NCI-H82 treated with DMSO at 0.1 percent for 48 hours (cell line): Measurements from ENCODE around the gene SGMS1.
"Not testable (repeated sequence)": the region's sequence is repeated elsewhere in the genome, so short reads cannot be mapped to it uniquely, and the experiment has no call there.

Experiments used
- DNase-seq: peaks from one replicate; lab custom pipeline; 2025; ENCODE audit not compliant: unreplicated experiment; lab: John Stamatoyannopoulos, UW

The SGMS1 gene

DNA sequence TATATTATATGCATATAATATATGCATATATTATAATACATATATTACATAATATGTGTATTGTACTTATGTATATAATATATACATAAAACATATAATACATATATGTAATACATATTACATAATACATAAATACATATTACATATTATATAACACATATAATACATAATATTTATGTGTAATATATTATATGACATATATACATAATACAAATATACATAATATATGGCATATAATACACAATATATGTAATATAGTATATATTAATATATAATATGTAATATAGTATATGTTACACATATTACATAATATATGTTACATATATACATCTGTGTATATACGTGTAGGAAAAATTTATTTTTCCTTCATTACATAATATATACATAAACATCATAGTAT is 63.4 kb downstream of the SGMS1 start:
- DNase-seq, result no peak

DNA sequence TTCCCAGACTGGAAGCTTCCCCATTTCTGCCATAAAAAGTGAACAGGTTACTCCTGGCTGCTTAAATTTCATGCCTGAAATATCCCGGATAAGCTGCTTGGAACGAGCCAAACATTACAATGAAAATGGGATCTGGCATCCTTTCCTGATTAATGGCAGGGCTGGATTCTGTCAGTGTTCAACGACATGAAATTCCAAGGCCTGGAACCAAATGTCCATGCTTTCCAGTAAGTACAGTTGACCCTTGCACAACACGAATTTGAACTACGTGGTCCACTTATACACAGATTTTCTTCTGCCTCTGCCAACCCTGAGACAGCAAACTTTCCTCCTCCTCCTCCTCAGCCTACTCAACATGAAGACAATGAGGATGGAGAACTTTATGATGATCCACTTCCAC is 65.4 kb downstream of the SGMS1 start:
- no peak for DNase-seq

DNA sequence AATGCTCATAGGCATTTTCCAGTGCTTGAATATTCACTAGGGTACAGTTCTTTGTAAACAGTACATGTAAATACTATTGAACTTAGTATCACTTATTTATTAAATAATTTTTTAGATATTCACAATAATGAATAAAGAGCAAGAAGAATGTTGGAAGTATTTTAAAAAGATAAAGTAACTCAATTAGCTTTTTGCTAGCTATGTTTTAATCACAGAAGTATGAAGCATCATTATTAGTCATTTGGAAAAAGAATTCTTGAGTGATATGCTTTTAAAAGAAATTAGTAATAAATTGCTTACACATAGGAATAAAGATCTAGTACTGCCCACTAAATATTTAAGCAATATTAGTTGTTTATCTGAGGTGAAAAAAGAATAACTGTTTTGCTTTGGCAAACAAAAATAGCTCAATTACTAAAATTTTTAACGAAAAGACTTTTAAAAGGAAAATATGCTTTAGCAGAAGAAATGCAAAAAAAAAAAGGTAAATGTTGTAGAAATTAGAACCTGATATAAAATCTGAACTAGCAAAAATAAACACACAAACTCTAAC is 66.5 kb downstream of the SGMS1 start:
- no peak for DNase-seq

DNA sequence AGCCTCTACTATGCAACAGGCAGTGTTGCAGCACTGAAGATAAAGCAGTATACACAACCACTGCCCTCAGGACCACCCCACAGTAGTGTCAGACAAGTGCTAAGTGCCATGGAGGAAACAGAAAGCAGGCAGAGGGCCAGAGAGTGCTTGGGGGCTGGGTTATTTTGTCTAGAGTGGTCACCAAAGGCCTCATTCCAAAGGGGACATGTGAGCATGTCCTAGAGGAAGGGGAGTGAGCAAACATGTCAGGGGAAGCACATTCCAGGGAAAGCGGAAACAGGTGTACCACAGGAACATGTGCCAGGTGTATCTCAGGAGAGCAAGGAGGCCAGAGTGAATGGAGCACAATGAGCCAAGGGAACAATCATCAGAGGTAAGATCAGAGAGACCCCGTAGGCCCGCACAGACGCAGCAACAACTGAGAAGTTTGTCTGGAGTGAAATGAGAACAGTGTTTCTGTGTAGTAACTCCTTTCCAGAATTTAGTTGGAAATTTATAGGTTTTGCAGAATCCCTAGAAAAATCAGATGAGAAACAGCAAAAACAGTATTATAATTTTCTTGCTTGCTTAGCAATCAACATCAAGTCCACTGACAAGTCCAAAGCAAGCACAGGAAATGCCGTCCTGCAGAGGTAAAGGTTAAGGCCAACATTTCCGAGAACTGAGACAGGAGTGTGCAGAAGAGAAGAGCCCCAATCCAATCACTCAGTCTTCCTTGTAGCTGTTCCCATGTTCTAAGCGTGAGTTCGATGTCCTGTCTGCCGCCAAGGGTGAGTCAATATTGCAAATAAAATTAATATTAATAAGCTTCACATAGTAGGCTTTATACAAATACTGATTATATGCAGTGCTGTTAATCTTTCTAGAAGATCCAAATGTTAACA is 67.3 kb downstream of the SGMS1 start:
- no peak for DNase-seq

DNA sequence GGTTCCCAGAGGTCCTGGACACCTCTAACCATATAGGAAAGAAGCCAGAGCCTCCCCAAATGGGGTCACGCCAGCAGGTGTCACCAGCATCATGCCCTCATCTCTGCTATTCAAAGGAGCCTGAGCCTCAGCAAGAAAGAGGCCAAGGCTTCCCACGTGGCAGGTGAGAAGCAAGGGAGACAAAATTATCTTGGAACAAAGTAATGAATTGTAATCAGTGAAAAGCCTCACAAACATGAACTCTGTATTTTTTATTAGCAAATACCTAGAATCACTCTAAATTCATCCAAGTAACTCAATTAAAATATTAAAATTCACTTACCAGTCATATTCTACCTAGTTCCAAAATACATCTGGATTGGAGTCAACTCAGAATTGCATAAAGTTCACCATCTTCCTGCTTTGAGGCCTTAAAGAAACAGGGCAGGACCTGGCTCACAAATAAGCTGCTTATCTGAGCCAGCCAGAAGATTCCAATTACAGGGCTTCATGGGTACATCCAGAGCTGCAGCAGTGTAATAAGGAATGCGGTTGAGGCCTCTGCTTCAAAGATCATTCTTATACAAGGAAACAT is 68.7 kb downstream of the SGMS1 start:
- no peak for DNase-seq

DNA sequence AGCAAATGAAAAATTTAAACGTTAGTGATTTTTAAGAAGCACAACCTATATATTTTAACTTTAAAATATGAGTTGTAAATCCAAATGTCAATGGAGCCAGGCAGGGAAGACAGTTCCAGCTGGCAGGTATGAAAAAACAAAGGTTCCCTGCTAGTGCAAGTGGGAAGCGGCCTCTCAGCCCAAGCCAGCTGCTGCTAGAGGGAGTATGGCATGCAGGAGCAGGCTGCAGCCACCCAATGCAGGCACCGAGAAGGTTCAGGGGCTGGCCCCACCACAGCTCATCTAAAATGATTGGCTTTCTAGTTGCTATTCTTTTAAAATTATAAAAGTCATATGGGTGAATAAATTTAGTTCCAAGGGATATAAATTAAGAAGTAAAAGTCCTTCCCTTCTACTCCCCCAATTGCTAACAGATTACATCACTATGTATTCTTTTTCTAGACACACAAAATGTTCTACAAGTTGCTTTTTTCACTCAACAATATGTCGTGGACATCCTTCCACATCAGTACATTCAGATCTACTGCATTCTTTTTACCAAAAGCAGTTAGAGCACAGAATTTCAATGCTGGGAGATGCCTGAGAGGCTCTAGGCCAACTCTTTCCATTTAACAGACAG is 69.3 kb downstream of the SGMS1 start:
- DNase-seq, result no peak

DNA sequence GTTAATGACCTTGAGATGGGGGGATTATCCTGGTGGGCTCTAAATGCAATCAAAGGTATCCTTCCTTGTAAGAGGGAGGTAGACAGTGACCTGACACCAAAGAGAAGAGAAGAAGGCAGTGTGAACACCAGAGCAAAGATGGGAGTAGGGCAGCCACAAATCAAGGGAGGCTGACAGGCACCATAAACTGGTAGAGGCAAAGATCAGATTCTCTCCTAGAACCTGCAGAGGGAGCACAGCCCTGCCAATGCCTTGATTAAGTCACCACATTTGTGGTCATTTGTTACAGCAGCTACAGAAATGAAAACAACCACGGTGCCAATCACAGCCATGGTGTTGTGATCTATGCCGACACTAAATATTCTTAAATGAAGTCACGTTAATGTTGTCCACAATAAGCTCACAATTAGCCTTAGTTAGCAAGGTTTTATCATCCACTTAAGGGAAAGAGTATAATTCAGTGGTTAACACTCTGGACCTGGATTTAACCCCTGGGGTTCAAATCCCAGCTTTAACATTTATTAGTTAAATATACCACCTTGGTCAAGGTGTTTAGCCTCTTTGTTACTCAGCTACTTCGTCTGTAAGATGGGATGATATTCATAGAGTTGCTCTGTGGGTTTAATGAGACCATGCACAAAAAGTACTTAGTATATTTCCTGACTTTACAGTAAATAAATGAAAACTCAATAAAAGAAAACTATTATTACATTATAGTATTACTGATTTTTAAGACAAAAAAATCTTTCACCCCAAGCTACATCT is 70.8 kb downstream of the SGMS1 start:
- DNase-seq, result no peak

DNA sequence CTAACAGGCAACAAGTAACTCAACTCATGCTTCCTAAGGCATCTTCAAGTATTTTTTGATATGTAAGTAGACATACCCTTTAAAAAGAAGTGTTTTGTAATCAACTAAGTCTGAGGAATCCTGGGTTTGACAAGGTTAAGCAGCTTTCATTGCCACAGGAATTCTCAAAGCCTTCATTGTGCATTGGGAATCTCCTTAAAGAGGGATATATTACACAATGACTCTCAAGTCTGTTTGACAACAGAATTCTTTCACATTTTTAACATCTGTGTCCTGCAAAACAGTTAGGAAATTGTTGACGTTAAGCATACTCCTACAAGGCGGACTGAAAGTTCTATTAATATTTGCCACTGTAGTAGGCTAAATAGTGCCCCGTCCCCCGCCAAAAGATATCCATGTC is 71.4 kb downstream of the SGMS1 start:
- no peak for DNase-seq

DNA sequence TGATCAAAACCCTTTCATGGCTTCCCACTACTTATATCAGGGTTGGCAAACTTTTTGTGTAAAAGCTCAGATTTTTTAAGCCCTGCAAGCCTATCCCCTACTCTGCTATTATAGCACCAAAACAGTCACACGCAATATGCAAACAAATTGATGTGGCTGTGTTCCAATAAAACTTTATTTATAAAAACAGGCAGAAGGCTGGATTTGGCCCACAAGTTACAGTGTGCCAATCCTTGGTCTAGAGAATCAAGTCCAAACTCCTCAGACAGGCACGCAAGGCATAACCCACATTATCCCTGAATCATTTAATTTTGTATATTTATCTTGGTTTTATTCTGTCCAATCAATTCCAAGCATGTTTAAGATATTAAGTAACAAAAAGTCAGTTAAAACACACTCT is 71.9 kb downstream of the SGMS1 start:
- no peak for DNase-seq

DNA sequence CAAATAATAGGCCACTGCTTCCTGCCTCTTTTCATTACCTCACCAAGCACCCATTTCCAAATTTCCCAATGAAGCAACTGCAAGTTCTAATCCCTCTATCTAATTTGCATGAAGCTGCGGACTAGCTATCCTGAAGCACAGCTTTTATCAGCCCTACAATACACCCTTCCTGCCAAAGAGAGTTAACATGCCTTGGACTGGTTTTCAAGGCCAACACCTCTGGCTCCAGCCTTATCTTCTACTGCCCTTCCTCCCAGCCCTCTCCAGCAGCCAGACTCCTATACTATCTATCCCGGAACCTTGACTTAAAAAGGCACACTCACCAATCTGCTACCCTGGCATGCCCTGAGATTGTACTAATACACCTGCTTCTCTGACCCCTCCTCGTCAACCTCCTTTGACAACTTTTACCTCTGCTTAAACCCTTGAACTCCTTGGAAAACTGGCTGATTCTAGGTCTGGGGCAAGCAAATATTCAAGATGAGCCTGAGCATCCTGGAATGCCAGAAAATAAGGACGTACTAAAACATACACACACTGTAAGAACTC is 73.4 kb downstream of the SGMS1 start:
- DNase-seq, result no peak

DNA sequence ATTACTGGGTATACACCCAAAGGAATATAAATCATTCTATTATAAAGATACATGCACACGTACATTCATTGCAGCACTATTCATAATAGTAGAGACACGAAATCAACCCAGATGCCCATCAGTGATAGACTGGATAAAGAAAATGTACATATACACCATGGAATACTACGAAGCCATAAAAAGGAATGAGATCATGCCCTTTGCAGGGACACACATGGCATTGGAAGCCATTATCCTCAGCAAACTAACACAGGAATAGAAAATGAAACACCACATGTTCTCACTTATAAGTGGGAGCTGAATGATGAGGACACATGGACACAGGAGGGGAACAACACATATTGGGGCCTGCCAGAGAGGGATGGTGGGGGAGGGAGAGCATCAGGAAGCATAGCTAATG is 74.6 kb downstream of the SGMS1 start:
- DNase-seq, result not testable (repeated sequence)

DNA sequence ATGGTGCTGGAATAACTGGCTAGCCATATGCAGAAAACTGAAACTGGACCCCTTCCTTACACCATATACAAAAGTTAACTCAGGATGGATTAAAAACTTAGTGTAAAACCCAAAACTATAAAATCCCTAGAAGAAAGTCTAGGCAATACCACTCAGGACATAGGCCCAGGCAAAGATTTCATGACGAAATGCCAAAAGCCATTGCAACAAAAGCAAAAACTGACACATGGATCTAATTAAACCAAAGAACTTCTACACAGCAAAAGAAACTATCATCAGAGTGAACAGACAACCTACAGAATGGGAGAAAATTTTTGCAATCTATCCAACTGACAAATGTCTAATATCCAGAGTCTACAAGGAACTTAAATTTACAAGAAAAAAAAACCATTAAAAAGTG is 75.3 kb downstream of the SGMS1 start:
- DNase-seq, result not testable (repeated sequence)

DNA sequence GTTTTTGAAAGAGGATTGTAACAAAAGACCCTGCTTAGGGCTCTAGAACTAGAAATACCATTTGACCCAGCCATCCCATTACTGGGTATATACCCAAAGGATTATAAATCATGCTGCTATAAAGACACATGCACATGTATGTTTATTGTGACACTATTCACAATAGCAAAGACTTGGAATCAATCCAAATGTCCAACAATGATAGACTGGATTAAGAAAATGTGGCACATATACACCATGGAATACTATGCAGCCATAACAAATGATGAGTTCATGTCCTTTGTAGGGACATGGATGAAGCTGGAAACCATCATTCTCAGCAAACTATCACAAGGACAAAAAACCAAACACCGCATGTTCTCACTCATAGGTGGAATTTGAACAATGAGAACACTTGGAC is 77.5 kb downstream of the SGMS1 start:
- DNase-seq, result not testable (repeated sequence)

DNA sequence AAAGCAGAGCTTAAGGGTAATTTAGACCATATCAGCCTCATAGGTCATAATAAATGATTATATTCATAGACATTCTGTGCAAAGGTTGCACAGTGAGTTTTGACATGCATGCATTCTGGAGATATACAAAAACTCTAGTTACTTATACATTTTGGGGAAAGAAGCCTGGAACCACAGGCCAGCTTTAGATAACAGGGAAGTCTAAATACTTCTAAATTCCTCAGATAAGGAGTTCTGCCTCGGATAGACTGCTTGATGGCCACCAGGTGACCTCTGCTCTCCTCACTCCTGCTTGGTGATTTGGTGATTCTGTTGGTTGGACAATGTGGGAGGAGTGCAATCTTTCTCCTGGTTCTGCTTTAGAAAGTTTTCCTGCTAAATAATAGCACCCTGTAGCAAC is 77.9 kb downstream of the SGMS1 start:
- DNase-seq, result no peak

DNA sequence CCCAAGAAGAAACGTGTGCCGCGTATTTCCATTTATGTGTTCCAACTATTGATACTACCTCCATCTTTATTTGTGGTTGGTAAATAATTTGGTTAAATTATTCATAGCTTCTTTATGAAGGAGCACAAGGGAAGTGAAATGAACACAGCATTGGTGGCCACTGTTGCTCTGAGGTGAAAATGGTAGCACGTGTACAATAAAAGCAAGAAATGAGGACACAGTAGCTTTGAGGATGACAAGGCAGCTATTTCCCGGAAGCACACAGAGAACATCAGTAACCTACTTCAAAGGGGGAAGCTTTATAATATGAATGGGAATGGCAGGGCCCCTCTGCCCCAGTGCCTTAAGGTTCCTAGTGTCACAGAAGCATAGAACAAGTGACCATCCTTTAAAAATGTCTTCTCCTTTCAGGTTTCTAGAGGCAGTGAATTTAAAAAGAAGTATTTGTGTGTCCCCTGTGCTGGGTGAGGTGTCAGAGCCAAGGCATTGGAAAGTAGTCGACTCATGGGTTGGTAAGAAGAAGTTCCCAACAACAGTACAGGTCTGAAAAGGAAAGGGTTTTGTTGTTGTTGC is 78.8 kb downstream of the SGMS1 start:
- DNase-seq, result no peak

DNA sequence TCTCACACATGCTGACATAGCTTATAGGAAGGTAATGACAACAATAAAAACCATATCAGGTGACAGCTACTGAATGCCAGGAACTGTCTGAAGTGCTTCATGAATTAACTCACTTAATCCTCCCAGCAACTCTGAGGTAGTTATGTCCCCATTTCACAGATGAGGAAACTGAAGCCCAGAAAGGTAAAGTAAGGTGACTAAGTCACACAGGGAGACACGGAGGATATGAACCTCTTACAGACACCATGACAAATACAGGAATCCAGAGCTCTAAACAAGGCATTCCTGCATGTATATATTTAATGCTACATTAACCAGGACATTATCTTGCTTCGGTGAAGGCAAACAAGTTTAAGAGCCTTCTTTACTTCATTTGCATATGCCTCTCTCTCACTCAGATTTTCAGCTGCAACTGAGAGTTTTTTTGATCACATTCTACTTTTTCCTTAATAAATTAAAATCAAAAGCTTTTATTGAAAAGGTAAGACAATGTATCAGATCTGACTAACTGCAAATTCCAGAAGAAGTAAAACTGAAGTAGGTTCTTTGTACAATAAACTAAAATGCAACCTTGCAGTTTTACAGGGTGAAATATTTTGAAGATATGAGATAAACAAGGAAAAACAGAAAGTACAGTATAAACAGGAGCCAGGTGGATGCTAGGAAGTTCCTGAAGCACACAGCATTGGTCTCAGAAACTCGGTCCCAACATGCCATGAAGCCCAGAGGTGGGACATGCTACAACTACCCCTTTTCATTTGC is 79.5 kb downstream of the SGMS1 start:
- no peak for DNase-seq

DNA sequence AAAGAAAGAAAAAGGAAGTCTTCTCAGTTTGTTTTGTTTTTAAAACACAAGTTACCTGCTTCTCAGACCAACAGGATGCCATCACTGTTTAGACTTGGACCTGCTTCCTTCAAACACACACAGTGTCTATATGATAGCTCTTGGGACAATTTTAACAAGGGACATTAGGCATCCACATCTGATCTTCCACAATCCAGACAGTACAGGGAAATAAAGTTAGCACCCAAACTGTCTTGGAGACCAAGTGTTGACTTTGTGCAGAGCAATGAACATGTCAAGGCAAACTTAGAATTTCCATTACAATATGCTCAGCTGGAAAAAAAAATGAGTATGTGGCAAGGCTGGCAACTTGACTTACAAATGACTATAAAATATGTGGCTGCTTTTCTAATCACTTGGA is 80.9 kb downstream of the SGMS1 start:
- DNase-seq, result no peak

DNA sequence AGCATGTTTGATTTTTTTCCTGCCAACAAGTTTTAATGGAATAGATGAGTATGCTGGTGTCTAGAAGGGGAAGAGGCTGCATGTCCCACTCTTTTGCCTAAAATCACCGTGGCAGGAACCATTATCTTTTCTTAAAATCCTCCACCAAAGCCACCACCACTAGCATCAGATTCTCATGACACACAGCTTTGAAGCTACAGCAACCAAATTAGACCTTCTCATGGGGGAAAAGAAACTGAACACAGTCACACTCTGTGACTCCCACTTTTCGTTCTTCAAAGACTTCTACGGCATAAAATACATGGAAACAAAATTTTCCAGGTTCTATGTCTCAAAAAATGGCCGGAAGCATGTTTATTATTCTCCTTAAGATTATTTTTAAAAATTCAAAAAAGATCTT is 81.8 kb downstream of the SGMS1 start:
- no peak for DNase-seq

DNA sequence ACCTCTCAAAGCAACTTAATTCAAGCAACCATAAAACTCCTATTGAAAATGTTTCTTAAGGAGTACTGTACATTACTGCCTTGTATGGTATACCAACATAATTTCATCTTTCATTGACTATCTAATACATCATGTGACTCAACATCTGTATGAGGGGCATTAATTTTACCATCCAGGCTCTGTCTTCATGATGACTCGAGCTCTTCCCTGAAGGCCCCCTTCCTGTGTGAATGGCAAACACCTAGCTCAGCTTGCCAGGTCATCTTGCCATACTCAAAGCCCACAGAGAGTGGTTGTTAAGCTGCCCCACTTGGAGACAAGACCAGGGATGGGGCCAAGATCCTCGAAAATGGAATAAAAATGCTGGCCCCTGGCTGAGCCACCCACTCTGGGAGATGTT is 82.4 kb downstream of the SGMS1 start:
- DNase-seq, result no peak

DNA sequence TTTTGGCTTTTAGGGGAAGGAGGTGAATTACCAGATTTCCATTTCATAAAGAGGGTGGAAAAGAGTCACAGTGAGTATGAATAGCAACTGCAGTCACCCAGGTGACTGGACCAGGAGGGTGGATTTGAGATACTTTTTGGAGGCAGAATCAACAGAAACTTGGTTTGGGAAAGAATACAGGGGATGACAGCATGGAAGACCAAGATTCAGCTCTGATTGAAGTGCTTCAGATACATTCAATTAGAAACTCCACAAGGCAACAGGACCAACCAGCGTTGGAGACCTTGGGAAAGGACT is 83.0 kb downstream of the SGMS1 start:
- DNase-seq, result no peak
